SH-SY5Y (cell line): ENCODE data around the gene ATP11C.

ENCODE experiments used
- GATA2 ChIP-seq: IDR thresholded peaks from 2 replicates; pipeline ENCODE4 v1.6.1; 2011; ENCODE audit warnings: mild to moderate bottlenecking, low read depth, low read length
- GATA3 ChIP-seq: IDR thresholded peaks from 2 replicates; pipeline ENCODE4 v1.6.1; 2011; ENCODE audit warnings: low read depth, mild to moderate bottlenecking, low read length, moderate library complexity

GRCh38 chrX:139758250-139758649 is 174.6 kb downstream of the ATP11C start:
- TF ChIP-seq GATA2: no peak
- TF ChIP-seq GATA3: no peak
